ENCODE data around the gene GSDMA. TPM values are rescaled to one million over a fixed set of nuclear protein-coding genes. Genes with fewer than 3 reads are reported as not detected.

GSDMA gene
- total RNA-seq, 1 donor from 2014 or later, result not detected

DNA sequence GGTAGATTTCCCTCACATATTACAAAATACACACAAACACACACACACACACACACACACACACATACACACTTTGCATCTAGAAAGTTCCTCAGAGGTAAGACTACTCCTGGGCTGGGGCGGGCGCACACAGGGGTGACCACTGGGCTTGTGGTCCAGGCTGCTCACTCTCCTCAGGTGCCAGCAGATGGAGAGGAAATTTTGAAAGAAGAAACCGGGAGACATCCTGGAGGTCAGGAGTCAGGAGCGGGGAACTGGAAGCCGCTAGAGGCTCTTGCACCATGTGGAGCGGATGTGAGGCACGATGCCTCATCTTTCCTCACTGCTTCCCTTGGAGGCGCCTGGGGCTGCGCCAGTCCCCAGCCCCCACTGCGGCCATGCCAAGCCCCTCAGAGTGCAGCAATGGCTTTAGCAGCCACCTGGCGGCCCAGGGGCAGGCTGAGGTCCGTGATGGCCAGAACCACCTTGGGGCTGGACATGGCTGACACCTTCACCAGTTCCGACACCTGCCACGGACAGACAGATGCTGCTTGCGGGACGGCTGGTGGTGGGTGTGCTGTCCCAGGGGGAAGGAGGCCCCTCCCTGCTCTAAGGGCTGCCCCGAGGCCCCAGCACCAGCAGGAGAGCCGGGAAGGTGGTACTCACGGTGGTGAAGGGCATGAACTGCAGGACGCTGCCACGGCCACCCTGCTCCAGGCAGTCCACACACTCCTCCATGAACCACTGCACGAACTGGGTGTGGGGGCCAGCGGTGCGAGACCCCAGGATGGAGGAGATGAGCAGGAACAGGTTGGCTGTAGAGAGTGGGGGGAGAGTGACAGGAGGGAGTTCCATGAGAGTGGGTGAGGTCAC lies 56.6 kb downstream of the GSDMA start:
- peak; percentile 77 for DNase-seq (ENCODE audit: low read depth, low spot score)

DNA sequence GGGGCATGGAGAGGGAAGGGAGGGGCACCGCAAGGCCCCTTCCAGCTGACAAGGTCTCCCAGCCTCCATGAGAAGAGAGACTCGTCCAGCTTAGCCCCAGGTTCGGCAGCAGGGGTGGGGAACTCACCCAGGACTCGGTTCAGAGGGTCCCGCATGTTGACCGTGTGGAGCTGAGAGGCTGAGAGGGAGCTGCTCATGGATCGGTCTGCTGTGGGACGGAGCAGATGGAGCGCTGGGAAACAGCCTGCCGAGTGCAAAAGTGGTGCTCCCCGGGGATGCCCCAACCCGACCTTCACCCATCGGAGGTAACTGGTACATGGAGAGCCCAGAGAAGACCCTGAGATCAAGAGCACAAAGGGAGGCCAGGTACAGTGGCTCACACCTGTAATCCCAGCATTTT lies 57.3 kb downstream of the GSDMA start:
- DNase-seq (ENCODE audit: low read depth, low spot score), result no peak

DNA sequence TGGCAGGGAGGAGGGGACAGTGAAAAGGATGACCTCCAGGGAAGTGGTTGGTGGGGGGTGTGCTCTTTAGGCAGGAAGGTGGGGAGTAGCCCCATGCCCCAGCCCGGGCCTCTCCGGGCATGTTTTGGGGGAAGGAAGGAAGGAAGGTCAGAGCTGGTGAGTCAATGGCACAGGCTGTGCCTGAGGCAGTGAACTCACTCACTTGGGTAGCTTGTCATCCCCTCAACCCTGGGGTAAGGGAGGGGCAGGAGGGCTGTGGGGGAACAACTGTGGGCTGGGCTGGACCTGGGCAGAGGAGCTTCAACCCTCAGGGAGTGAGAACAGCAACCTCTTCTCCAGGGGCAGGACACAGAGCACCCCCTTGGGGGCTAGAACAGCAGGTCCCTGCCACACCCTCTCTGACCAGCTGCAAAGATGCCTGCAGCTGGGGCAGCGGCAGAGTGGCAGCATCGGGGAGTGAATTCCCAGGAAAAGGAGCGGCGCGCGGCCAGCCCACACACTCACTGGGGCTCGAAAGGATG lies 58.7 kb downstream of the GSDMA start:
- DNase-seq (ENCODE audit: low read depth, low spot score), result peak; percentile 66

DNA sequence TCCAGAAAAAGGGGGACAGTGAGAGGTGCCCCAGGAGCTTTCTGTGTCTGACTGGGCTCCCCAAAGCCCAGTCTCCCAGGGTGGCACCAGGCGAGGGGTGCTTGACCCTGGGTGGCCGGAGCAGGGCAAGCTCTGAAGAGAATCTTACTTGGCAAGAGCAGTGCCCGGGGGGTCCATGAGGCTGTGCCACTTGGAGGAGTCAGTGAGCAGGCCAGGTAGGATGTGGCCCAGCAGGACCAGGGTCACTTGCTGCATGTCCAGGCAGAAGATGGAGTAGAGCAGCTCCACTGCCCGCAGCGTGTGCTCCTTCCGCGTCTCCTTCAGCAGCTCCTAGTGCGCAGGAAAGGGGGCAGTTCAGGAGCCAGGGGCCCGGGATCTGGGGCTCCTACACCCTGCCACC lies 59.7 kb downstream of the GSDMA start:
- DNase-seq (ENCODE audit: low read depth, low spot score), result no peak

- no peak for DNase-seq (ENCODE audit: low read depth, low spot score)
Measured at GRCh38 chr17:40022961-40023541, 60.2 kb downstream of the GSDMA start.

GRCh38 chr17:40023590-40024292 lies 60.9 kb downstream of the GSDMA start:
- DNase-seq (ENCODE audit: low read depth, low spot score), result peak; percentile 71

DNA sequence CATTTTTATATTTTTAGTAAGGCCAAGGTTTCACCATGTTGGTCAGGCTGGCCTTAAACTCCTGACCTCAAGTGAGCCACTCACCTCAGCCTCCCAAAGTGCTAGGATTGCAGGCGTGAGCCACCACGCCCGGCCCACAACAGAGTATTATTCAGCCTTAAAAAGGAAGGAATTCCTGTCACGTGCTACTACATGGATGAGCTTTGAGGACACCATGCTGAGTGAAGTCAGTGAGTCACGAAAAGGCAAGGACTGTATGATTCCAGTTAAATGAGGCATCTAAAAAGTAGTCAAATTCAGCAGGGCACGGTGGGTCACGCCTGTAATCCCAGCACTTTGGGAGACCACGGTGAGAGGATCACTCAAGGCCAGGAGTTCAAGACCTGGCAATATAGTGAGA lies 62.1 kb downstream of the GSDMA start:
- DNase-seq (ENCODE audit: low read depth, low spot score), result no peak

GRCh38 chr17:40025559-40025958 lies 62.8 kb downstream of the GSDMA start:
- DNase-seq (ENCODE audit: low read depth, low spot score), result no peak

GRCh38 chr17:40025991-40026815 lies 63.4 kb downstream of the GSDMA start:
- DNase-seq (ENCODE audit: low read depth, low spot score), result peak; percentile 57

DNA sequence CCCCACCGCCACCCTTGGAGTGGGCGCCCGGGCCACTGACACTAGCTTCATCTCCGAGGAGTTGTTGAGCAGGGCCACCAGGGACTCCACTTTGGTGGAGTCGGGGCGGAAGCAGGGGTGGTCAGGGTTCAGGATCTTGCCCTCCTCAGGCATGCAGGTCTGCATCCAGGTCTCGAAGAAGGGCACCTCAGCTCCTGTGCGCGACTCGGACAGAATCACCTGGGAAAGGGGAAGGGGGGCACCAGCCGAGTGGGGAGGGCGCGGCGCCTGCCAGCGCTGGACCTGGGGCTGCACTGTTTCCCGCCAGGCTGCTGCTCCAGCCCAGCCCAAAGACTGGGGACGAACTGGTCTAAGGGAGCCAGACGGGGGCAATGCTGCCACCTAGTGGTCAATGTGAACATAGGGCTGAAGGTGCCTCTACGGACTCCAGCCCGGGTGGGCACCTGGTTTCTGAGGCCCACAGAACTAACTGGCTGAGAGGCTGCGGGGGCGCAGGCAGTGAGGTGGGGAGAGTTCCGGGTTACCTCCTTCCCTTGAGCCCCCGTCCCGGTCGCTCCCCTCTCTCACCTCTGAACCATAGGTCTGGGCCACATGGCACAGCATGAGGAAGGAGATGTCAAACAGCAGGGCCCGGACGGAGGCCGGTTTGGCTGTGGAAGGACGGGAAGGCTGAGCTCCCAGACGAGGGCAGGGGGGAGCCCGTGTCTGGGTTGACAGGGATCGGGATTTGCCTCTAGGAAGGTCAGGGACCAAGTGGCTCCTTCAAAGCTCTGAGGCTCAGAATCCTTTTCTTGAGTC lies 64.2 kb downstream of the GSDMA start:
- DNase-seq (ENCODE audit: low read depth, low spot score), result peak; percentile 56

Other genes with a start within 250 kb of the GSDMA start
- gene MIEN1, start 232.5 kb upstream of the GSDMA start, total RNA-seq, result 12.5 and 16.7 TPM in 2 replicates
- gene GRB7, start 225.1 kb upstream of the GSDMA start, total RNA-seq, result 0.04 TPM in 1 of 2 replicates, not detected in the other
- not detected in 2 replicates for gene IKZF3, start 98.7 kb upstream of the GSDMA start, total RNA-seq
- not detected in 2 replicates for gene ZPBP2, start 94.8 kb upstream of the GSDMA start, total RNA-seq
- gene GSDMB, start 44.4 kb upstream of the GSDMA start, total RNA-seq, result 2.2 and 3.1 TPM in 2 replicates
- gene ORMDL3, start 35.4 kb upstream of the GSDMA start, total RNA-seq, result 25.7 and 26.6 TPM in 2 replicates
- not detected in 2 replicates for gene LRRC3C, start 35.3 kb upstream of the GSDMA start, total RNA-seq
- 138 and 151 TPM in 2 replicates for gene PSMD3, start 17.8 kb downstream of the GSDMA start, total RNA-seq
- 0.92 and 1.8 TPM in 2 replicates for gene CSF3, start 52.4 kb downstream of the GSDMA start, total RNA-seq
- 38.7 and 71.2 TPM in 2 replicates for gene MED24, start 91.4 kb downstream of the GSDMA start, total RNA-seq
- gene THRA, start 100.0 kb downstream of the GSDMA start, total RNA-seq, result 14.2 and 26.4 TPM in 2 replicates
- 0.73 and 0.78 TPM in 2 replicates for gene NR1D1, start 137.6 kb downstream of the GSDMA start, total RNA-seq
- 29.9 and 43.4 TPM in 2 replicates for gene MSL1, start 159.0 kb downstream of the GSDMA start, total RNA-seq
- 23.8 and 28.7 TPM in 2 replicates for gene CASC3, start 177.5 kb downstream of the GSDMA start, total RNA-seq
- 0.46 and 0.99 TPM in 2 replicates for gene RAPGEFL1, start 214.5 kb downstream of the GSDMA start, total RNA-seq